GM18868 (cell line): Measurements from ENCODE around the gene TOR1B.
"Not testable (repeated sequence)": the region's sequence is repeated elsewhere in the genome, so short reads cannot be mapped to it uniquely, and the experiment has no call there.

Experiments used
- ATAC-seq: cut with Tn5 transposase; IDR thresholded peaks from one replicate; pipeline ENCODE4 v1.9.1; 2021; ENCODE audit warnings: mild to moderate bottlenecking, moderate library complexity; ENCODE audit not compliant: unreplicated experiment

TOR1B gene

GRCh38 chr9:129776096-129776495, 26.9 kb upstream of the TOR1B start:
- ATAC-seq = not testable (repeated sequence)

GRCh38 chr9:129776566-129776937, 26.4 kb upstream of the TOR1B start:
- no peak for ATAC-seq

GRCh38 chr9:129776938-129777768, 25.8 kb upstream of the TOR1B start:
- ATAC-seq = no peak

GRCh38 chr9:129777769-129778130, 25.2 kb upstream of the TOR1B start:
- ATAC-seq = no peak

- ATAC-seq = no peak
Measured at GRCh38 chr9:129778469-129778868, 24.5 kb upstream of the TOR1B start.

GRCh38 chr9:129779560-129780190, 23.3 kb upstream of the TOR1B start:
- no peak for ATAC-seq

GRCh38 chr9:129781131-129781530, 21.9 kb upstream of the TOR1B start:
- ATAC-seq = no peak

GRCh38 chr9:129781981-129782380, 21.0 kb upstream of the TOR1B start:
- no peak for ATAC-seq

GRCh38 chr9:129783516-129784361, 19.2 kb upstream of the TOR1B start:
- no peak for ATAC-seq

- ATAC-seq = not testable (repeated sequence)
Measured at GRCh38 chr9:129784970-129785369, 18.0 kb upstream of the TOR1B start.

GRCh38 chr9:129785866-129786265, 17.1 kb upstream of the TOR1B start:
- ATAC-seq = no peak

GRCh38 chr9:129786481-129786880, 16.5 kb upstream of the TOR1B start:
- no peak for ATAC-seq

GRCh38 chr9:129794549-129794948, 8.4 kb upstream of the TOR1B start:
- ATAC-seq = no peak

GRCh38 chr9:129796029-129796428, 7.0 kb upstream of the TOR1B start:
- ATAC-seq = not testable (repeated sequence)

- ATAC-seq = no peak
Measured at GRCh38 chr9:129798973-129799372, 4.0 kb upstream of the TOR1B start.

GRCh38 chr9:129801504-129801903, 1.5 kb upstream of the TOR1B start:
- ATAC-seq = no peak

GRCh38 chr9:129803676-129804060, 684 bp downstream of the TOR1B start:
- ATAC-seq = no peak

GRCh38 chr9:129806061-129806460, 3.1 kb downstream of the TOR1B start:
- ATAC-seq = no peak

- no peak for ATAC-seq
Measured at GRCh38 chr9:129809346-129809745, 6.4 kb downstream of the TOR1B start.

- no peak for ATAC-seq
Measured at GRCh38 chr9:129810116-129810515, 7.1 kb downstream of the TOR1B start.

- no peak for ATAC-seq
Measured at GRCh38 chr9:129810788-129811187, 7.8 kb downstream of the TOR1B start.

GRCh38 chr9:129811967-129812363, 9.0 kb downstream of the TOR1B start:
- no peak for ATAC-seq
